Activated CD4-positive, alpha-beta T cell treated with anti-CD3 and anti-CD28 coated beads, Interleukin-2, amount 50 U/mL, for 1 hour (primary cell): ENCODE measurements around the gene COX18.

ENCODE experiments used
- DNase-seq: peaks from one replicate; pipeline ENCODE4 v3.0.0-alpha.2; 2020

COX18 gene

GRCh38 chr4:73051625-73052024, 17.9 kb downstream of the COX18 start:
- no peak for DNase-seq

- no peak for DNase-seq
These were observed 23.6 kb downstream of the COX18 start for GRCh38 chr4:73045879-73046278.

GRCh38 chr4:73037057-73037456, 32.5 kb downstream of the COX18 start:
- DNase-seq, result no peak

DNA sequence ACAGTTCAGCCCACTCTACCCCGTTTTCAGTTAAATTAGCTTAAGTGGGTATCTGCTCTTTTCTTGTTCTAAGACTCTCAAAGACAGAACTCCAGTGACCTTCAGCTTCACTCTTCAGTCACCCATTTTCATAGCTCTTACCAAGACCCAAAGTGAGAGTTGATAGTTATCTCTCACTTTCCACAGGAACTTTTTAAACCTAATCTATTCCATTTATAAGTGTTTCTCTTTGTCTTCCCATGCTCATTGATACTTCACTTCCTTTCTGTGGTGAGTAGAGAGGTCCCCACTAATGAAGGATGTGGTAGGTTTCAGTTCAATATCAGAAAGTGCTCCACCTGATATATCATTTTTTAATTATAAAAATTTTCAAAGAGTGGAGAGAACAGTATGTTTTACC, 33.4 kb downstream of the COX18 start:
- no peak for DNase-seq

DNA sequence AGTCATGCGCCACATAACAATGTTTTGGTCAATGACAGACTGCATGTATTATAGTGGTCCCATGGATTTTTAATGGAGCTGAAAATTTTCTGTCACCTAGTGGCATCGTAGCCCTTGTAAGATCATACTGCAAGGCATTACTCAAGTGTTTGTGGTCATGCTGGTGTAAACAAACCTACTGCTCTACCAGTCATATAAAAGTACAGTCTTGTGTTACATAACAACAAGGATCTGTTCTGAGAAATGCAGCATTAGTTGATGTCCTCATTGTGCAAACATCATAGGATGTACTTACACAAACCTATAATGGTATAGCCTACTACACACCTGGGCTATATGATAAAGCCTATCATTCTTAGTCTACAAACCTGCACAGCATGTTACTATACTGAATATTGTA, 34.6 kb downstream of the COX18 start:
- no peak for DNase-seq

- no peak for DNase-seq
These were observed 40.9 kb downstream of the COX18 start for GRCh38 chr4:73028621-73029020.

DNA sequence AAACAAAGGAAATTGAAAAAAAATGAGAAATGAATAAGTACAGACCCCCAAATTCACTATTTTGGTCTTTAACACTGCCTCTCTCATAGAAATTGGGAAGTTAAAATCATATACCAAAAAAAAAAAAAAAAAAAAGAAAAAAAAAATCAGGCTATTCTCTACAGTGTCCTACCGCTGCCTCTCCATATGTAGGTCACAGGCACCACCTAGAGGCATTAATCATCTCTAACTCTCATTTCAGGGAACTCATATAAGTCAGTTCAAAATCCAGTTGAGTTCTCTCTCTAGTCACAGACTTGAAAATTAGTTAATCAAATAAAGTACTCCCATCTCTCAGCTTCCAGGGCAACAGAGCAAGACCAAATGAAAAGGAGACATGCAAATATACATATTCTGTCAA, 47.9 kb downstream of the COX18 start:
- DNase-seq, result no peak

- DNase-seq, result no peak
These were observed 50.0 kb downstream of the COX18 start for GRCh38 chr4:73019462-73020047.

- DNase-seq, result no peak
These were observed 50.9 kb downstream of the COX18 start for GRCh38 chr4:73018595-73018994.

DNA sequence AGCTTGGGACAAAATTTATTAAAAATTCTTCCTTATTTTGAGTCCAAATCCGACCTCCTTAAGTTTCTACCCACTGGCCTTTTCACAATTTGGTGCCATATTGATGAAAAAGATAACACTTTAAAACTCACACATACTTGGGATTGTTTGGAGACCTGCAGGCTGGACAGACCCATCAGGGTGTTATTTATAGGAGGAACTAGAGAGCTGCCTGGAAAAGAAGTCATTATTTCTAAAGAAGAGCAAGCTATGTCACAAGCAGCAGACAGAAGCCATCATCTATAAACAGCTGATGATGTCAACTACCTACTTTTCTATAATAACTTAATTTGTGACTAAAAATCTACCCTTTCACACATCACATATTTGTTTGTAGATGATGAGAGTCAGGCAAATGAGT, 56.2 kb downstream of the COX18 start:
- no peak for DNase-seq

DNA sequence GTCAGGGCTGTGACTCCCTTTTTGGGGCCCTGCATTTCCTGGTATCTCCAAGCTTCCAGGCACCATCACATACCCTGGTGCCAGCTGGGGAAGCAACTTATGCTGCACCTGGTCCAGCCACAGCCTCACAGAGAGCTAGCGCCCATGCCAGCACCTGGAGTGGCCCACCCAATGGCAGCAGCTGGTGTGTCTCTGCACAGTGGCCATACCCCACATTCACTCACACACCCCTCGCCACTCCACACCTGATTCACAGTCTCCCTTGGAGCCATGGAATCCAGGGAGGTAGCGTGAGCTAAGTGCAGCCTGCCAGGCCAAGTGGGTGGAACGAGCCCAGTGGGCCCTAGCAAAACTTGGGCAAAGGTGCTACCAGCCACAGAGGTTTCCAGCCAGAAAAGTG, 56.8 kb downstream of the COX18 start:
- no peak for DNase-seq

DNA sequence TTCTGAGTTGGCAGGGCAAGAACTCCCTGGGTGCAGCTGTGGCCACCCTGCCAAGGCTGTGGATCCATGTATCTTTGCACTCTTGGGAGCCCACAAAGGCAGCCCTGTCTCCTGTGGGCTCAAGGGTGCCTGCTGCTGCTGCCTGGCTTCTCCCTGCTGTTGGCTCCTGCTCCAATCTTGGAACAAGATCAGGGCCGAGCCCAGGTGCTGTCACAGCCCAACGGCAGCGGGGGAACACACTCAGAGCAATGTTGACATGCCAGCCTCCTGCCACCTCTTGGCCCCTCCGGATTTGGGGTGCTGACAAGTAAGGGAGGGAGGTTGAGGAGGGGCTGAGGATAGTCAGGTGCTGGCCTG, 57.9 kb downstream of the COX18 start:
- DNase-seq, result no peak

GRCh38 chr4:73010789-73011628, 58.5 kb downstream of the COX18 start:
- no peak for DNase-seq

GRCh38 chr4:73007526-73008100, 61.9 kb downstream of the COX18 start:
- DNase-seq, result no peak

- DNase-seq, result no peak
These were observed 63.1 kb downstream of the COX18 start for GRCh38 chr4:73006286-73006990.

GRCh38 chr4:73005514-73005913, 64.0 kb downstream of the COX18 start:
- DNase-seq, result no peak
